Superior temporal gyrus (tissue), 1 donor: ENCODE data around the gene MARK4.
"Not testable (repeated sequence)": the region's sequence is repeated elsewhere in the genome, so short reads cannot be mapped to it uniquely, and the experiment has no call there.

Experiments
- DNase-seq: peaks from one replicate; pipeline ENCODE4 v3.0.0-alpha.2; 2016; ENCODE audit errors: extremely low spot score

Gene MARK4

GRCh38 chr19:45243144-45243732 is 7.8 kb upstream of the MARK4 start:
- DNase-seq, result no peak

GRCh38 chr19:45244133-45244794 is 6.8 kb upstream of the MARK4 start:
- no peak for DNase-seq

GRCh38 chr19:45245334-45245787 is 5.7 kb upstream of the MARK4 start, which contains the start of gene EXOC3L2:
Gene EXOC3L2, minus strand, starts transcription at chr19:45245407. Its CDS starts 6,362 bp downstream, at chr19:45239045.
- no peak for DNase-seq

- DNase-seq, result no peak
These were observed 5.2 kb upstream of the MARK4 start for GRCh38 chr19:45245826-45246225.

GRCh38 chr19:45247136-45247535 is 3.9 kb upstream of the MARK4 start:
- DNase-seq, result no peak

GRCh38 chr19:45249261-45250033 is 1.6 kb upstream of the MARK4 start:
- DNase-seq, result no peak

GRCh38 chr19:45250216-45250831 is 747 bp upstream of the MARK4 start:
- no peak for DNase-seq

- no peak for DNase-seq
These were observed 632 bp downstream of the MARK4 start for GRCh38 chr19:45251452-45252354.

GRCh38 chr19:45253396-45254027 is 2.4 kb downstream of the MARK4 start:
- peak; percentile 22 for DNase-seq

GRCh38 chr19:45254044-45254531 is 3.0 kb downstream of the MARK4 start:
- DNase-seq, result no peak

GRCh38 chr19:45255611-45256157 is 4.6 kb downstream of the MARK4 start:
- no peak for DNase-seq

- no peak for DNase-seq
These were observed 5.8 kb downstream of the MARK4 start for GRCh38 chr19:45256836-45257235.

- no peak for DNase-seq
These were observed 7.8 kb downstream of the MARK4 start for GRCh38 chr19:45258862-45259261.

GRCh38 chr19:45262570-45262969 is 11.5 kb downstream of the MARK4 start:
- no peak for DNase-seq

- DNase-seq, result no peak
These were observed 11.9 kb downstream of the MARK4 start for GRCh38 chr19:45263013-45263412.

- DNase-seq, result no peak
These were observed 13.8 kb downstream of the MARK4 start for GRCh38 chr19:45264781-45265317.

- no peak for DNase-seq
These were observed 14.3 kb downstream of the MARK4 start for GRCh38 chr19:45265375-45265774.

GRCh38 chr19:45267296-45267695 is 16.2 kb downstream of the MARK4 start:
- DNase-seq, result no peak

GRCh38 chr19:45269939-45270338 is 18.9 kb downstream of the MARK4 start:
- not testable (repeated sequence) for DNase-seq
